Left ventricle myocardium inferior (tissue), 1 donor: ENCODE data around the gene RBBP8NL. TPM values are rescaled to one million over a fixed set of nuclear protein-coding genes. Genes with fewer than 3 reads are reported as not detected.
A peak's percentile ranks its signal among the peaks of the same experiment; 100 is the strongest.
"Not testable (repeated sequence)": the region's sequence is repeated elsewhere in the genome, so short reads cannot be mapped to it uniquely, and the experiment has no call there.

ENCODE experiments used
- DNase-seq: peaks from one replicate; pipeline ENCODE4 v3.0.0-alpha.2; 2020
- H3K27ac ChIP-seq: fragments of 200-600 bp; replicated peaks from 2 replicates; pipeline ENCODE4 v1.8.0; 2021
- H3K27me3 ChIP-seq: fragments of 200-600 bp; 2 replicates; pipeline ENCODE4 v1.8.0; 2021; ENCODE audit warnings: low read depth
- H3K36me3 ChIP-seq: fragments of 200-600 bp; 2 replicates; pipeline ENCODE4 v1.8.0; 2021
- H3K4me1 ChIP-seq: fragments of 200-600 bp; 2 replicates; pipeline ENCODE4 v1.8.0; 2021
- H3K4me3 ChIP-seq: fragments of 200-600 bp; 2 replicates; pipeline ENCODE4 v1.8.0; 2021; ENCODE audit warnings: mild to moderate bottlenecking, moderate library complexity
- H3K9me3 ChIP-seq: fragments of 200-600 bp; replicated peaks from 2 replicates; pipeline ENCODE4 v1.8.0; 2021
- intact Hi-C: fragments of 100-400 bp; cut with micrococcal nuclease; formaldehyde crosslinking; loops from one replicate; pipeline ENCODE4 v1.11.0; 2022
- total RNA-seq: library from RNA; stranded (reverse); fragmentation: NEBNext Ultra II Directional; extraction: Animal tissue kit (Norgen Biotek cat#: 25700); gene quantifications from one replicate; pipeline ENCODE4 v1.2.1, GENCODE V29; 2021
- TF ChIP-seq, protein P1 (sequence below): fragments of 200-600 bp; IDR thresholded peaks from 2 replicates; pipeline ENCODE4 v1.8.0; 2021; ENCODE audit warnings: antibody characterized with exemption, mild to moderate bottlenecking, borderline replicate concordance
- donor health status: DM: no; HTN: yes; CAD: no; lungs with severe emphysema.

Gene RBBP8NL
- total RNA-seq, 1 donor from 2014 or later, result not detected

DNA sequence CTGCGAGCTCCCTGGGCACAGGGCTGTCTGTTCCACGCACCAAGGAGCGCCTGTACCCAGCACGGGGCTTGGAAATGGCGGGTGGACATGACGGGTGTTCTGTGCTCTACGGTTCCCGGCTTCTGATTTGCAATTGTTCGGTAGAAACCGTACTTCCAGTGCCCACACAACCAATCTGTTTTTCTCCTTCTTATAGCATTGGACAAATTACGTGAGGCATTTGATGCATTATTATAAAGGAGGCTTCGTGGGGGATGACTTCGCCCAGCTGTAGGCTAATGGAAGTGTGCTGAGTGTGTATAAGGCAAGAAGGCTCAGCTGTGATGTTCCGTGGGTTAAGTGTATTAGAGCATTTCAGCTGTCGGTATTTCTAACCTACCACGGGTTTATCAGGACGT, 50.3 kb downstream of the RBBP8NL start:
- Histone ChIP-seq H3K27me3 (no peaks in the 10 kb centered on the region), H3K4me3 (no peak overlapping the region), H3K9me3 (no peaks in the 10 kb centered on the region), H3K36me3 (no peaks in the 10 kb centered on the region), H3K4me1 (peaks cover 66% of the 10 kb centered on the region), H3K27ac (peak overlapping the region; percentile 86)
- DNase-seq, result no peak
- intact Hi-C loops, result no loop called here
- TF ChIP-seq, protein P1, sequence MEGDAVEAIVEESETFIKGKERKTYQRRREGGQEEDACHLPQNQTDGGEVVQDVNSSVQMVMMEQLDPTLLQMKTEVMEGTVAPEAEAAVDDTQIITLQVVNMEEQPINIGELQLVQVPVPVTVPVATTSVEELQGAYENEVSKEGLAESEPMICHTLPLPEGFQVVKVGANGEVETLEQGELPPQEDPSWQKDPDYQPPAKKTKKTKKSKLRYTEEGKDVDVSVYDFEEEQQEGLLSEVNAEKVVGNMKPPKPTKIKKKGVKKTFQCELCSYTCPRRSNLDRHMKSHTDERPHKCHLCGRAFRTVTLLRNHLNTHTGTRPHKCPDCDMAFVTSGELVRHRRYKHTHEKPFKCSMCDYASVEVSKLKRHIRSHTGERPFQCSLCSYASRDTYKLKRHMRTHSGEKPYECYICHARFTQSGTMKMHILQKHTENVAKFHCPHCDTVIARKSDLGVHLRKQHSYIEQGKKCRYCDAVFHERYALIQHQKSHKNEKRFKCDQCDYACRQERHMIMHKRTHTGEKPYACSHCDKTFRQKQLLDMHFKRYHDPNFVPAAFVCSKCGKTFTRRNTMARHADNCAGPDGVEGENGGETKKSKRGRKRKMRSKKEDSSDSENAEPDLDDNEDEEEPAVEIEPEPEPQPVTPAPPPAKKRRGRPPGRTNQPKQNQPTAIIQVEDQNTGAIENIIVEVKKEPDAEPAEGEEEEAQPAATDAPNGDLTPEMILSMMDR, result no peak

DNA sequence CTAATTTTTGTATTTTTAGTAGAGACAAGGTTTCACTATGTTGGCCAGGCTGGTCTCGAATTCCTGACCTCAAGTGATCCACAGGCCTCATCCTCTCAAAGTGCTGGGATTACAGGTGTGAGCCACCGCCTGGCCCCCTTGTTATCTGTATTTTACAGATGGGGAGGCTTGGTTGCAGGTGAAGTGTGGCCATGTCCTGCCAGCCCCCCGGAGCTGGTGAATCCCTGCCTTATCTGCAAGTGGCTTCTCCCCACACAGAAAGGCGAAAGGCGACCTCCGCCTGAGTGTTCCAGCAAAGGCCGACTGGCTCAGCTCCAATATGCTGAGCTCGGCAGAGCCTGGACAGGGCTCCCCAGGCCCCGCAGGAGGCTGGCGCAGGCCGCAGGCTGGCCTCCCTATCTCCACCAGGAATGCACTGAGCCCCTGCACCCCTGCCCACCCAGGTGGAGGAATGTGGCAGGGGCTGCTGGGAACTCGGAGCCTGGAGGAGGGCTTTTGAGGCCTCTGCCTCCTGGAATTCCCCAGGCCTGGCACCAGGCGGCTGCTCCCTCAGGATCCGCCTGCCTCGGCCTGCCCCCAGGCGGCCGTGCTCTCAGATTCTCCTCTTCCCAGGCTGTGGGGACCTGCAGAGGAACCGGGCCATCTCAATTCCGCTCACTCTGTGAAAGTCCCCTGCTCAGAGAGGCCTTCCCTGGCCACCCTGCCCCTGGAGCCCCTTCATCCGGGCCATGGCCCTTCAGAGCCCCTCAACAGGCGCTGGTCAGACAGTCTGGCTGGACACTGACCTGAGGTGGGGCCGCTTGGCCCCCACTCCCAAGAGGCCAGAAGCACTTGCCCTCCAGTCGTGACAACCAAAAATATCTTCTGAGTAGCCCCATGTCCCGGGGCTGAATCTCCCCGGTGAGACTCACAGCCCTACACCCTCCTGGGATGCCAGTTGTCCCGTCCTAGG, 51.0 kb downstream of the RBBP8NL start:
- peak overlapping the region; percentile 86 for H3K27ac ChIP-seq
- DNase-seq, result no peak
- no peaks in the 10 kb centered on the region for H3K27me3 ChIP-seq
- H3K4me3 ChIP-seq, result no peak overlapping the region
- peaks cover 60% of the 10 kb centered on the region for H3K4me1 ChIP-seq
- H3K36me3 ChIP-seq, result no peaks in the 10 kb centered on the region
- TF ChIP-seq, protein P1, result peak; percentile 68
- intact Hi-C loops, result no loop called here
- H3K9me3 ChIP-seq, result no peaks in the 10 kb centered on the region

GRCh38 chr20:62374331-62375152, 52.8 kb downstream of the RBBP8NL start:
- no peaks in the 10 kb centered on the region for H3K36me3 ChIP-seq
- H3K9me3 ChIP-seq, result no peaks in the 10 kb centered on the region
- no peaks in the 10 kb centered on the region for H3K27me3 ChIP-seq
- TF ChIP-seq, protein P1, result no peak
- H3K4me1 ChIP-seq, result peaks cover 62% of the 10 kb centered on the region
- intact Hi-C loops, result no loop called here
- no peak overlapping the region for H3K27ac ChIP-seq
- DNase-seq, result no peak
- no peak overlapping the region for H3K4me3 ChIP-seq

- H3K4me3 ChIP-seq, H3K36me3 ChIP-seq, H3K9me3 ChIP-seq, H3K27me3 ChIP-seq, DNase-seq, intact Hi-C loops, H3K27ac ChIP-seq: not testable (repeated sequence)
- peaks cover 69% of the 10 kb centered on the region for H3K4me1 ChIP-seq
These were observed 53.6 kb downstream of the RBBP8NL start for GRCh38 chr20:62373631-62374179.

GRCh38 chr20:62372042-62372993, 55.0 kb downstream of the RBBP8NL start:
- Histone ChIP-seq H3K36me3 (no peaks in the 10 kb centered on the region), H3K27me3 (no peaks in the 10 kb centered on the region), H3K9me3 (no peaks in the 10 kb centered on the region), H3K4me3 (no peak overlapping the region), H3K27ac (no peak overlapping the region), H3K4me1 (peaks cover 69% of the 10 kb centered on the region)
- TF ChIP-seq, protein P1, result no peak
- intact Hi-C loops, result no loop called here
- no peak for DNase-seq
